Thyroid gland (tissue), 4 donors: ENCODE results near the gene HMCN2.

Experiments
- CTCF ChIP-seq, 6 experiments: fragments of 200-600 bp in 3 of 6; fragments of 450-650 bp in 3 of 6; sonication (generic) in 3 of 6; IDR thresholded peaks; one replicate each; pipeline ENCODE4 v1.5.1; 2016 to 2019; ENCODE audit warnings: antibody characterized with exemption in 6 of 6, mild to moderate bottlenecking in 2 of 6, inconsistent platforms in 1 of 6, moderate library complexity in 1 of 6
- POLR2A ChIP-seq, 2 donors: fragments of 450-650 bp; IDR thresholded peaks; one replicate each; pipeline ENCODE4 v1.6.1; 2017; ENCODE audit warnings: antibody characterized with exemption in 2 of 2, mild to moderate bottlenecking in 2 of 2, moderate library complexity in 1 of 2

DNA sequence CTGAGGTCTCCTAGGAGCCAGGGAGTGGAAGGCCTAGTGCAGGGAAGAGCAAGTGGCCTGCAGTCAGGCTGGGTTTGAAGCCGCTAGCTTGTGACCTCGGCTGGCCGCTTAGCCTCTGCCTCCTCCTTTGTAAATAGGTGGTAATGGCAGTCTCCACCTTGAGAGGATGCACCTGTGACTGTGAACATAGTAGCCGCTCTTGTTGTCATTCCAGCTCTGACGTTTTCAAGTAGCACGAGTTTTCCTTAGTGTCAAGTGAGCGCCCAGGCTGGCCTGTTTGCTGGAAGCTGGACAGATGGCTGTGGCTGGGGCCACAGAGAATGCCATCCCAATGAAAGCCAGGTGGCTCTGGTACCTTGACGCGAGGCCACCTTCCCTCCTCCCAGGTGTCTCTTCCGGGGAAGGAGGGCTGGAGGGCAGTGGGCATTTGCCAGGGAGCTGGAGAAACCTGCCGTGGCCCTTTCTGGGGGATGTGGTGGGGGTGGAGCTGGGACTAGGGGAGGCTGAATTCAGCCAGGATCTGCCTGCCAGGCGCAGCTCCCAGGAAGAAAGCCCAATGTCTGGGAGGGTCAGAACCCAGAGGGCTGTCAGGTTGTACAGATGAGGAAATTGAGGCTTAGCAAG, 181.7 kb downstream of the HMCN2 start:
- TF ChIP-seq CTCF (IDR thresholded peaks at IDR 0.05) (no peak), POLR2A (IDR thresholded peaks at IDR 0.05) (peak in 1 of 2 donors; percentile 16)
